Measurements from ENCODE around the gene FOXK2. TPM values are rescaled to one million over a fixed set of nuclear protein-coding genes. Genes with fewer than 3 reads are reported as not detected.
A peak's percentile ranks its signal among the peaks of the same experiment; 100 is the strongest.

Gene FOXK2
- total RNA-seq, 1 experiment from 2014 or later = 104 TPM

DNA sequence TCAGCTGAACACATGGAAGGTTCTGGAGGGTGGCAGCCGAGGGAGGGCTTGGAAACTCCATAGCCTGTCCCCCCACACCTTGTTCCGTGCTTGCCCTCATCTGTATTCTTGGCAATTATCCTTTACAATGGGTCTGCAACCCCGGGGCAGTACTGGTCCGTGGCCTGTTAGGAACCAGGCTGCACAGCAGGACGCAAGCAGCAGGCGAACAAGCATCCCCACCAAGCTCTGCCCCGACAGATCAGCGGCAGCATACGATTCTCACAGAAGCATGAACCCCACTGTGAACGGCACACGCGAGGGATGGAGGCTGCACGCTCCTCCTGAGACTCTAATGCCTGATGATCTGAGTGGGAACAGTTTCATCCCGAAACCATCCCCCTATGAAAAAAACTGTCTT is 122.5 kb downstream of the FOXK2 start:
- ChIA-PET POLR2A (no interaction called here), CTCF (interaction anchor here (0.6 kb wide), 1 partner anchor 40 kb away, joined by 3 read pairs; no protein-coding TSS in a partner anchor)
- H3K4me3 Mint-ChIP-seq (ENCODE audit: unreplicated experiment) = no peak overlapping the region
- TF ChIP-seq, protein P1, sequence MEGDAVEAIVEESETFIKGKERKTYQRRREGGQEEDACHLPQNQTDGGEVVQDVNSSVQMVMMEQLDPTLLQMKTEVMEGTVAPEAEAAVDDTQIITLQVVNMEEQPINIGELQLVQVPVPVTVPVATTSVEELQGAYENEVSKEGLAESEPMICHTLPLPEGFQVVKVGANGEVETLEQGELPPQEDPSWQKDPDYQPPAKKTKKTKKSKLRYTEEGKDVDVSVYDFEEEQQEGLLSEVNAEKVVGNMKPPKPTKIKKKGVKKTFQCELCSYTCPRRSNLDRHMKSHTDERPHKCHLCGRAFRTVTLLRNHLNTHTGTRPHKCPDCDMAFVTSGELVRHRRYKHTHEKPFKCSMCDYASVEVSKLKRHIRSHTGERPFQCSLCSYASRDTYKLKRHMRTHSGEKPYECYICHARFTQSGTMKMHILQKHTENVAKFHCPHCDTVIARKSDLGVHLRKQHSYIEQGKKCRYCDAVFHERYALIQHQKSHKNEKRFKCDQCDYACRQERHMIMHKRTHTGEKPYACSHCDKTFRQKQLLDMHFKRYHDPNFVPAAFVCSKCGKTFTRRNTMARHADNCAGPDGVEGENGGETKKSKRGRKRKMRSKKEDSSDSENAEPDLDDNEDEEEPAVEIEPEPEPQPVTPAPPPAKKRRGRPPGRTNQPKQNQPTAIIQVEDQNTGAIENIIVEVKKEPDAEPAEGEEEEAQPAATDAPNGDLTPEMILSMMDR (IDR thresholded peaks at IDR 0.05; ENCODE audit: unreplicated experiment) = no peak
- peaks cover 16% of the 10 kb centered on the region for H3K4me1 Mint-ChIP-seq (ENCODE audit: insufficient read depth, unreplicated experiment)
- peaks cover 68% of the 10 kb centered on the region for H3K36me3 Mint-ChIP-seq (ENCODE audit: insufficient read depth, unreplicated experiment)
- H3K9me3 Mint-ChIP-seq (ENCODE audit: unreplicated experiment) = no peaks in the 10 kb centered on the region
- DNase-seq (ENCODE audit: unreplicated experiment) = no peak
- no peak overlapping the region for H3K27ac Mint-ChIP-seq (ENCODE audit: low read depth, unreplicated experiment)
- intact Hi-C loops (cut with micrococcal nuclease) = loop anchor here (10.0 kb wide), 1 partner anchor 123 kb away; no protein-coding TSS in a partner anchor
- no TSS peak for BruUV-seq (replicated peaks)
- no peaks in the 10 kb centered on the region for H3K27me3 Mint-ChIP-seq (ENCODE audit: insufficient read depth, unreplicated experiment)

- Mint-ChIP-seq H3K27ac (ENCODE audit: low read depth, unreplicated experiment) (no peak overlapping the region), H3K36me3 (ENCODE audit: insufficient read depth, unreplicated experiment) (peaks cover 68% of the 10 kb centered on the region), H3K9me3 (ENCODE audit: unreplicated experiment) (no peaks in the 10 kb centered on the region), H3K4me1 (ENCODE audit: insufficient read depth, unreplicated experiment) (peaks cover 16% of the 10 kb centered on the region), H3K27me3 (ENCODE audit: insufficient read depth, unreplicated experiment) (no peaks in the 10 kb centered on the region), H3K4me3 (ENCODE audit: unreplicated experiment) (no peak overlapping the region)
- DNase-seq (ENCODE audit: unreplicated experiment) = no peak
- intact Hi-C loops (cut with micrococcal nuclease) = loop anchor here (10.0 kb wide), 1 partner anchor 121 kb away; no protein-coding TSS in a partner anchor
- CTCF ChIA-PET = no interaction called here
- TF ChIP-seq, protein P1 (IDR thresholded peaks at IDR 0.05; ENCODE audit: unreplicated experiment) = no peak
- POLR2A ChIA-PET = interaction anchor here (0.7 kb wide), 1 partner anchor 43 kb away, joined by 3 read pairs; no protein-coding TSS in a partner anchor
- no TSS peak for BruUV-seq (replicated peaks)
These were observed 124.6 kb downstream of the FOXK2 start for GRCh38 chr17:82644148-82644547.

DNA sequence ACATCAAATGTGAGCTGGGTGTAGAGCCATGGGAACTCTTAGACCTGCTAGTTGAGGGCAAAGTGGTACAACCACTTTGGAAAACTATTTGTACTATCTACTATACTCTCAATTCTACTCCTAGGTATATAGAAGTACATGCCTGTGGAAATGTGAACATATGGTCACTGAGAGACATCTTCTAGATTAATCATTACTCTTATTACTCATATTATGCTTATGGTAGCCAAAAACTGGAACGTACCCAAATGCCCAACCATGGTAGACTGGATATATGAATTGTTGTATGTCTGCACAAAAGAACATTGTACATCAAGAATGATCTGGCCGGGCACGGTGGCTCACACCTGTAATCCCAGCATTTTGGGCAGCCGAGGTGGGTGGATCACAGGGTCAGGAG is 126.0 kb downstream of the FOXK2 start:
- H3K27ac Mint-ChIP-seq (ENCODE audit: low read depth, unreplicated experiment) = no peak overlapping the region
- H3K4me1 Mint-ChIP-seq (ENCODE audit: insufficient read depth, unreplicated experiment) = peaks cover 16% of the 10 kb centered on the region
- intact Hi-C loops (cut with micrococcal nuclease) = loop anchor here (5.0 to 10.0 kb wide), 2 partner anchors 52 to 119 kb away; partner anchors contain the start of gene RAB40B
- H3K4me3 Mint-ChIP-seq (ENCODE audit: unreplicated experiment) = peak overlapping the region; percentile 79
- POLR2A ChIA-PET = interaction anchor here (0.6 kb wide), 1 partner anchor 51 kb away, joined by 3 read pairs; no protein-coding TSS in a partner anchor
- DNase-seq (ENCODE audit: unreplicated experiment) = peak; percentile 11
- no peaks in the 10 kb centered on the region for H3K9me3 Mint-ChIP-seq (ENCODE audit: unreplicated experiment)
- CTCF ChIA-PET = no interaction called here
- no TSS peak for BruUV-seq (replicated peaks)
- TF ChIP-seq, protein P1 (IDR thresholded peaks at IDR 0.05; ENCODE audit: unreplicated experiment) = no peak
- peaks cover 60% of the 10 kb centered on the region for H3K36me3 Mint-ChIP-seq (ENCODE audit: insufficient read depth, unreplicated experiment)
- no peaks in the 10 kb centered on the region for H3K27me3 Mint-ChIP-seq (ENCODE audit: insufficient read depth, unreplicated experiment)

GRCh38 chr17:82647593-82648164 is 128.1 kb downstream of the FOXK2 start:
- Mint-ChIP-seq H3K36me3 (ENCODE audit: insufficient read depth, unreplicated experiment) (peaks cover 38% of the 10 kb centered on the region), H3K9me3 (ENCODE audit: unreplicated experiment) (no peaks in the 10 kb centered on the region), H3K27ac (ENCODE audit: low read depth, unreplicated experiment) (peak overlapping the region; percentile 82), H3K27me3 (ENCODE audit: insufficient read depth, unreplicated experiment) (no peaks in the 10 kb centered on the region), H3K4me3 (ENCODE audit: unreplicated experiment) (peak overlapping the region; percentile 79), H3K4me1 (ENCODE audit: insufficient read depth, unreplicated experiment) (peaks cover 16% of the 10 kb centered on the region)
- ChIA-PET CTCF (no interaction called here), POLR2A (interaction anchor here (0.7 to 1.7 kb wide), 10 partner anchors 12 to 228 kb away, joined by 3 to 5 read pairs (median 4); no protein-coding TSS in a partner anchor)
- TSS peak; percentile 17 for BruUV-seq (replicated peaks)
- DNase-seq (ENCODE audit: unreplicated experiment) = peak; percentile 21
- intact Hi-C loops (cut with micrococcal nuclease) = loop anchor here (5.0 to 10.0 kb wide), 2 partner anchors 50 to 117 kb away; partner anchors contain the start of gene RAB40B
- TF ChIP-seq, protein P1 (IDR thresholded peaks at IDR 0.05; ENCODE audit: unreplicated experiment) = no peak
